ENCODE data around the gene SCGB1C2. TPM values are rescaled to one million over a fixed set of nuclear protein-coding genes. Genes with fewer than 3 reads are reported as not detected.
"Not testable (repeated sequence)": the region's sequence is repeated elsewhere in the genome, so short reads cannot be mapped to it uniquely, and the experiment has no call there.

Gene SCGB1C2
- total RNA-seq, 2 donors from 2014 or later: not detected

DNA sequence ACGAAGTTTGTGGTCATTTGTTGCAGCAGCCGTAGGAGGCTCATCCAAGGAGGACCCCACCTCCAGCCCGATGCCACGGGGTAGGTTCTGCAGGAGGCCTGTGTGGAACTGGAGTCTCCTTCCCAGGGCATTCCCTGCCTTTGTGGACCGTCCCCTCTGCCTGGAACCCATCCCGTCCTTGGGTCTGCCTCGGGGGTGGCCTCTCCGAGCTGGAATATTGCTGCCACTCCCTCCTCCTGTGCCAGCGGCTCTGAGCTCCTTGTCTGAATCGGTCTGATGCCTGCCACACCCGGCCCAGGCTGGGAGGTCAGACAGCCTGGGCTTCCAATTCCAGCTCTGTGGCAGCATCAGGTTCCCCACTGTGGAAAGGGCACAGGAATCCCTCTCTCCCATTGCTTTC, 25.3 kb downstream of the SCGB1C2 start:
- no peak for DNase-seq (ENCODE audit: low spot score)
- intact Hi-C loops (cut with DNase I): no loop called here

DNA sequence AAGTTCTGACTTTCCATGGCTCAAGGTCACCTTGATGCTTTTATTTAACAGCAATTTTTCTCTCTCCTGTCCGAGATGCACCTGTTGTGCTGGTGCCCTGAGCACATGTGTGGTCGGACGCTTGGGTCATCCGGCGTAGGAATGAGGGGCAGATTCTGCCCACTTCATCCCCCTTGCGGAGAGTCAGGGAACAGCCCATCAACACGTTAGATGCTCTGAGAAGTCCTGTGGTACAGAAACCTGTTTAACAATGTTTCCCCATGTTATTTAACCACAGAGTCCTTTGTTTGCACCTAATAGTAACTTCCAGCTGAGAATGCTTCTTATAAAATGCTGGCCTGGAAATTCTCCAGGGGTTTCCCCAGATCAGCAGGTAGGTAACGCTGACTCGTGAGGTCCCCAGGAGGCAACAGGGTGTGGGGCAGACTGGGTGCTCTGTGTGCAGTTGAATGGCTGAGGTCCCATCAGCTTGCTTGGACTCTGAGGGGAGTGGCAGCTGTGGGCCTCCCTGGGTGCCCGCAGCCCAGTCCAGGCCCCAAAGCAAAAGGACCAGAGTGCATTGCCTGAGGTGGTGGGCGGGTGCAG, 26.2 kb downstream of the SCGB1C2 start:
- intact Hi-C loops (cut with DNase I): no loop called here
- no peak for DNase-seq (ENCODE audit: low spot score)

DNA sequence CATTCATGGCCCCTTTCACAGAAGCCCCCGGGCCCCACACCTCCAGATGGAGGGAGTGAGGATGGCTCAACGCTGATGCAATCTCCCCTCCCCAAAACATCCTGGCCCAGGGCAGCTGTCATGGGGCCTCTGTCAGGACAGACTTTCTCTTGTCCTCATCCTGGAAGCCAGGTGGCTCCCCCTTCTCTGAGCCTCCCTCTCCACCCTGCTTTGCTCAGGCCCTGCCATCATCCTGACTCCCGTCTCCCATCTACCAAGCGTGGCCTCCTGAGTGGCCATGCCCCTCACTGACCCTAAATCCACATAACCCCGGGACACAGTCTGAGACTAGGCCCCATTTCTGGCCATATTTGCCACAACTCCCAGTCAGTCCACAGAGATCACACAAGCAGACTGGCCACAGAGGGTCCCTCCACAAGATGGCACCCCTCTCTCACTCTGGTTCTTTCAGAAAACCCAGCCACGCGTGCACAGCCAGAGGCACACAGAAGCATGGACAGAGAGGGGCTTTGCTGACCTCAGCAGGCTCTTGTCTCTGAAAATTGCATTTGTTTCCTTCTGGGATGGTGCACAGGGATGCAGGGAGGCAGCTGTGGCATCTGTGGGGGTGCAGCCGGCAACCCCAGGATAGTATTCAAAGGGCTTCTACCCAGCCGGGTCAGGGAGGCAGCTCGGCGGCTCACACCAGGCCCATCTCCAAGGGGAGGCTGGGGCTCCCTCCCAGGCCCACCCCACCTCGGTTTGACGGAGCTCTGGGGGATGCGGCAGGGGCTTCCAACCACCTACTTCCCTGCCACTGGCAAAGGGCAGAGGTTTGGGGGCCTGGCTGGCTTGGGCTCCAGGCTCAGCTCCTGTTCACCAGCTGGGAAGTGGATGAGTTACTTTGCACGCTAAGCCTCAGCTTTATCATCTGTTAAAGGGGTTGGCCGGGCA, 27.2 kb downstream of the SCGB1C2 start:
- DNase-seq (ENCODE audit: low spot score): no peak
- intact Hi-C loops (cut with DNase I): no loop called here

DNA sequence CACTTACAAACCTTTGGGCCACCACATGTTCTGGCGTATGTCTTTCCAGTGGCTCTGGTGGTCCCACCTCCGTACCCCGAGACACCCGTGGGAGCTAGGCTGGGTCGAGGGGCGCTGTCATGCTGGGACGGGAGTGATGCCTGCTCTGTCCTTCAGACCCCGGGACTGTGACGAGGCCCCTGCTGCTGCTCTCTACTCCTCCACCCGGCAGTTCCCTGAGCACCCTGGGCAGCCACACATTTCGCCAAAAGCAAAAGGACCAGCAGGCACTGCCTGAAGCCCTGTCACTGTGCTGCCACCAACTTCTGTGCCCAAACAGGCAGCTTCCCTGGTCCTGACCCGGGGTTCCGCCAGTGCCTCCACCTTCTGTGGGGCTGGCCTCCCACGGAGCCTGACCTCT, 28.6 kb downstream of the SCGB1C2 start:
- DNase-seq (ENCODE audit: low spot score): no peak
- intact Hi-C loops (cut with DNase I): no loop called here

DNA sequence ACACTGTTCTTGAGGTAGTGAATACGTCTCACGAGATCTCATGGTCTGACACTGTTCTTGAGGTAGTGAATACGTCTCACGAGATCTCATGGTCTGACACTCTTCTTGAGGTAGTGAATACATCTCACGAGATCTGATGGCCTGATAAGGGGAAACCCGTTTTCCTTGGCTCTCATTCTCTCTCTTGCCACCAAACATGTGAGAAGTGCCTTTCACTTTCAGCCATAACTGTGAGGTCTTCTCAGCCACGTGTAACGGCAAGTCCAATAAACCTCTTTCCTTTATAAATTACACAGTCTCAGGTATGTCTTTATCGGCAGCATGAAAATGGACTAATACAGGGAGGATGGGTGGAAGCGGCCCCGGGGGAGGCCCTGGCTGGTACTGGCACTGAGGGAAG, 31.2 kb downstream of the SCGB1C2 start:
- intact Hi-C loops (cut with DNase I); DNase-seq (ENCODE audit: low spot score): not testable (repeated sequence)

DNA sequence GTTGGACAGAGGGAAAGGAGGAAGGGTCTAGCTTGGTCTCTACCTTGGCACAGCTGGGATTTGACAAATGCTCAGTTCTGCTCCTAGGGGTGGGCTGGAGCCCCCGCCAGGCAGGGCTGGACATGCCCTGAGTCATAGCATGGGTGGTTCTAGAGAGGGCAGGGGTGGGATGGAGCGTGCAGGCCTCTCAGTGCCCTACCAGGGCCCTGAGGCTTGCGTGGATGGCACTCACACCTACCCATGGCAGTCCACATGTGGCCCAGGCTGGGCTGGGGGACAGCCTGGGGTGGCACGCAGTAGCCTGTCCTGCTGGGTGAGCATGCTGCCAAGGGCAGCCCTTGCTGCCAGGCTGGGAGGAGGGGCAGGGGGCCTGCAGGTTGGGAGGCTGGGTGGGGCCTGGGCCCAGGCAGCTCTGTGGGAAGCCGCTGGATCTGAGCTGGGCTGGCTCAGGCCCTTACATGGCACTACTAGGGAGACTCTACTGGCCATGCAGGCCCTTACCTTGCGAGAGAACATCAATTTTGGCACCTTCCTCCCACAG, 32.8 kb downstream of the SCGB1C2 start:
- DNase-seq (ENCODE audit: low spot score): no peak
- intact Hi-C loops (cut with DNase I): no loop called here

DNA sequence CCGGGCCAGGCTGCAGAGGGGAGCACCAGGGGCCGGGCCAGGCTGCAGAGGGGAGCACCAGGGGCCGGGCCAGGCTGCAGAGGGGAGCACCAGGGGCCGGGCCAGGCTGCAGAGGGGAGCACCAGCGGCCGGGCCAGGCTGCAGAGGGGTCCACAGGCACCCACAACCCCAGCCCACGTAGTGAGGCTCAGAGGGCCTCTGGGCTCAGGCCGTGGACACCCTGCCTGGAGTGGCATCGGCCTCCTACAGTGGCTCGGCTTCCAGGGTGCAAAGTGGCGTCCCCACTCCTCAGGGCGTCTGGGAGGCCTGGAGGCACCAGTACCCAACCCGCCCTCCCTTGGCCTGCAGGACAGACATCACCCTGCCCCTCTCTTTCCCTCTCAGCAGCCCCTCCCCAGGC, 34.5 kb downstream of the SCGB1C2 start:
- intact Hi-C loops (cut with DNase I): no loop called here
- no peak for DNase-seq (ENCODE audit: low spot score)

DNA sequence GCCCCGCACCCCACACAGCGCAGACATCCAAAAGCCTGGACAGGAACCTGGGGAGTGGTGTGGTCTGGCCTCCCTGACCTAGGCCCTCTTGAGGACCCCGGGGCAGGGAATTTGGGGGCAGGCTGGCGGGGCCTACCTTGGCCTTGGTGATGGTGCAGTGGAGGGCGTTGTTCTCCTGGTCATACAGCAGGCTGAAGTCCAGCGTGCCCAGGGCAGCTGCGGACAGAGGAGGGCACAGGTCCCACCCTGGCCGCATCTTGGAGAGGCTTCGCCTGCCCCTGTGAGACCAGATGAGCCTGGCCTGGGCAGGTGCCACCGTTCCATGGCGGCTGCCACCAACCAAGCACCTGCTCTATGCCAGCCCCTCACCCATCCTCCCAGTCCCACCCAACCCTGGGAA, 35.0 kb downstream of the SCGB1C2 start:
- intact Hi-C loops (cut with DNase I): no loop called here

DNA sequence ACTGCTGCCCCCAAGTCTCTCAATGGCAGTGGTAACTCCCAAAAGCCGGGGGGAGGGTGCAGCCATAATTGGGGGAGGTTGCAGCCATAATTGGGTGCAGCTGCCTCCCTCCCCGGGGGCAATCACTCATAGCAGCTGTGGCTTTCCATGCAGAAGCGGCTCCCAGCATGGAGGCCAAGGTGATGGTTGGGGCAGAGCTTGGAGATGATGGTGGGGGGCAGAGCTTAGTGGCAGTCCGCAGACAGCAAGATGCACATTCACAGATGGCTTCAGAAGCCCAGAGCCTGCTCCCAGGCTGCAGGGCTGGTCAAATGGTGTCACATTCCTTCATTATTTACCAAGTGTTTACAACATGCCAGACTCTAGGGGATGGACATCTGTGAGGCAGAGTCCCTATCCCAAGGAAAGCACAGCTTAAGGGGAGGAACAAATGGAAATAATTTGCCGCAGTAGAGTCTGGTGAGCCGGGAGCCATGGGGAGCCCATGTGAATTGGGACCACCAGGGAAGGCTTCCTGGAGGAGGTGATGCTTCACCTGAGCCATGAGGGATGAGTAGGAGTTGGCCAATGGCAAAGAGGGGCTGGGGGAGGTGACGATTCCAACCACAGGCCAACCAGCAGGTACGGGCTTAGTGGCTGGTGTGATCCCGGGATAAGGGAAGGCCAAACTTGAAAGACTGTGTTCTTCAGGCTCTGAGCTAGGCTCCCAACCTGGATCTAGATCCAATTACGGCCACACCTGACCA, 36.0 kb downstream of the SCGB1C2 start:
- intact Hi-C loops (cut with DNase I): no loop called here
- no peak for DNase-seq (ENCODE audit: low spot score)

More for the DNA sequence above, 35.0 kb downstream of the SCGB1C2 start:
- no peak for DNase-seq (ENCODE audit: low spot score)

DNA sequence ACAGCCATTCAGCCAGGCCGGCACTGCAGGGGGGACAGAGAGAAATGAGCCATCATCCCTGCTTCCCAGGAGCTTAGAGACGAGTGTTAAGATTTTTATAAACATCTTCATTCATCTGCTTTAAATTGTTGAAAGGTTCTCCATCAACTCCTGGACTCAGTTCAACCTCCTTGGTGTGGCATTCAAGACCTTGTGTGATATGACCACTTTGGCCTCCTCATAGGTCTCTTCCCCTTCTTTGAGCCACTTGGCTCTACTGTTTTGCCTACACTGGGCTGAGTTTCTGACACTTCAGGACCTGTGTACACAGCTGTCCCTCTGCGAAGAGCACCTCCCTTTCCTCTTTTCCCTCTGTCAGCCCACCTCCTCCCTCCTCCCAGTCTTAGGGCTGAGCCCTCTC, 39.8 kb downstream of the SCGB1C2 start:
- DNase-seq (ENCODE audit: low spot score): no peak
- intact Hi-C loops (cut with DNase I): no loop called here

DNA sequence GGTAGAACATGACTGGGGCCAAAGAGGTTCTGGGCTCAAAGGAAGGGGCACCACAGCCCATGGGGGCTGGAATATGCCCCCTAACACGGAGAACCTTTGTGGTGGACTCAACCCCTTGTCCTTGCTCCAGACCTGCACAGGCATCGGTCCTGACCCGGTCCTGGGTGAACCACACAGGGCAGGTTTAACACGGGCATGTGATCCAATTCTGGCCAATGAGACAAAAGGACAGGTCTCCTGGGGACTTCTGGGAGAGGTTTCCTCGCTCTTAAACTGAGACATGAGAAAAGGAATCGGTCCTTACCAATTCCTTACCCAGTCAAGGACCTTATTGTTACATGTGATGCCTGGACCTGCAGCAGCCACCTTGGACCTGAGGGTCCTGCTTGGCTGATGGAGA, 40.4 kb downstream of the SCGB1C2 start:
- intact Hi-C loops (cut with DNase I): loop anchor here in 1 of 2 donors (1.0 kb wide), 2 partner anchors 23 to 45 kb away; no protein-coding TSS in a partner anchor

DNA sequence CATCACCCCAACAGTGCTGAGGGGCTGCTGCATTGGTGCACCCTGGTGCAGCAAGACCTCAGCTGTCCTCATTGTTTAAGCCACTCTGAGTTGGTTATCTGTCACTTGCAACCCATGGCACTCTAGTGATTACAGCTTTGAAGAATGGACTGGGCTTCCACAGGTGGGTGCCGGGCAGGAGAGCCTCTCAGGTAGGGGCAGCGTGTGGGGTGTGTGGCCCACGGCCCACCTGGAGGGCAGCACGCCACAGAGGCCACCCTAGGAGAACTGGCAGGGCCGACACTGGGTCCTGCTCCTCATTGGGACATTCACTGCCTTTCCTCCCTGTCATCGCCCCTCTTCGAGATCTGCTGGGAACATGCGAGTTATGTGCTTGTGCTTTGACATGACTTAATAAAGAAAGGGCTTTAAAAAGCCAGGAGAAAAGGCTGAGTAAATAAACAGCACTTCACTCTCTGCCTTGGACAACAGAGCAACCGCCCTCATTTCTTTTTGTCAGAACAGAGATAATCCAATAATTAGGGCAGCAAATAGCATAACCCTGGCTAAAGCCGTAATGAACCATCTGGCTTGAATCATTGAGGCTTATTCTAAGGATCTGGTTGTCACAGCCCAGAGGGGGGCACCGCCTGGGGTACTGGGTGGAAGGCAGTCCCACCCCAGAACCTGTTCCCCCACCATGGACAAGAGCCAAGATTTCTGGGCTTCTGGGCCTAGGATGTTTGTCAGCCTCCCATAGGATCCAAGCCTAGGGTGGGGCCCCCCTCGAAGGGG, 41.1 kb downstream of the SCGB1C2 start:
- intact Hi-C loops (cut with DNase I): loop anchor here in 1 of 2 donors (1.0 kb wide), 2 partner anchors 22 to 44 kb away; no protein-coding TSS in a partner anchor
- no peak for DNase-seq (ENCODE audit: low spot score)

More for the DNA sequence above, 40.4 kb downstream of the SCGB1C2 start:
- DNase-seq (ENCODE audit: low spot score): no peak

DNA sequence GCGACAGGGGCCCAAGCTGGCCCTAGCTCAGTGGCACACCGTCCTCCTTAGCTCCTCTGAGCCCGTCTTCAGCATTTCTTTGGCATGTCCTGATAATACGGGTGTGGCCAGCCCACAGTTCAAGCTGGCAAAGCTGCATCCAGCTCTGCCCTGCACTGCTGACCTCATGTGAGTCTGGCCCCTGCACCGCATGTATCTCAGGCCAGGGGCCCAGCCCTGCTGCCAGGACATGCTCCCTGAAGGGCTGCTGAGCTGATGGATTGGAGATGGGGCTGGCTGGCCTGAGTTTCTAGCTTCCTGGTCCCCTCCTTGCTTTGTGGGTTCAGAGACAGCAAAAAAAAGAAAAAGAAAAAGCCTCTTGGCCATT, 41.7 kb downstream of the SCGB1C2 start:
- no peak for DNase-seq (ENCODE audit: low spot score)
- intact Hi-C loops (cut with DNase I): no loop called here

DNA sequence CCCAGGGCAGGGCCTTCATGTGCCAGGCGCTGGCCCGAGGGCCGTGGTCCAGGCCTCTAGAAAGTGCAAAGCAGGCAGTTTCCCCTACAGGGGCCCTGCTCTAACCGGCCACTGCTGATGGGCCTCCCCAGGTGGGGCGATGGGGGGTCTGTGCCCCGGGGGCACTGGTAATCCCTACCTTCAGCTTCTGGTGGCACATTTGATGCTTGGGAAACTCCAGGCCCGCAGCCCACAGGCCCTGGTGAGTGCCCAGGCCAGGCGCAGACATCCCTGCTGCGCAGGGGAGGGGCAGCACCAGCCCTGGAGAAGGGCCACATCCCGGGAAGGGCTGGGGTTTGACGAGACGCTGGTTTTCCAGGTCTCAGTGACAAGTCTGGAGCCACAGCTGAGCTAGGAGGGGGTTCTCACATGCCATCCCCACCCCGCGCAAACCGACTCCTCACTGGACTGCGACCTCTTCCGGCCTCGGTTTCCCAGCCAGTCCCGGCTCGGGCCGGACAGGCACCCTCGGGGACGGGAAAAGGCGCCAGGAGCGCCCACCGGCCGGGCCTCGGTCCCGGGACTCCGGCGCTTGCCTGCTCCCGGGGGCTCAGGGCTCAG, 42.5 kb downstream of the SCGB1C2 start:
- intact Hi-C loops (cut with DNase I): no loop called here
- no peak for DNase-seq (ENCODE audit: low spot score)

DNA sequence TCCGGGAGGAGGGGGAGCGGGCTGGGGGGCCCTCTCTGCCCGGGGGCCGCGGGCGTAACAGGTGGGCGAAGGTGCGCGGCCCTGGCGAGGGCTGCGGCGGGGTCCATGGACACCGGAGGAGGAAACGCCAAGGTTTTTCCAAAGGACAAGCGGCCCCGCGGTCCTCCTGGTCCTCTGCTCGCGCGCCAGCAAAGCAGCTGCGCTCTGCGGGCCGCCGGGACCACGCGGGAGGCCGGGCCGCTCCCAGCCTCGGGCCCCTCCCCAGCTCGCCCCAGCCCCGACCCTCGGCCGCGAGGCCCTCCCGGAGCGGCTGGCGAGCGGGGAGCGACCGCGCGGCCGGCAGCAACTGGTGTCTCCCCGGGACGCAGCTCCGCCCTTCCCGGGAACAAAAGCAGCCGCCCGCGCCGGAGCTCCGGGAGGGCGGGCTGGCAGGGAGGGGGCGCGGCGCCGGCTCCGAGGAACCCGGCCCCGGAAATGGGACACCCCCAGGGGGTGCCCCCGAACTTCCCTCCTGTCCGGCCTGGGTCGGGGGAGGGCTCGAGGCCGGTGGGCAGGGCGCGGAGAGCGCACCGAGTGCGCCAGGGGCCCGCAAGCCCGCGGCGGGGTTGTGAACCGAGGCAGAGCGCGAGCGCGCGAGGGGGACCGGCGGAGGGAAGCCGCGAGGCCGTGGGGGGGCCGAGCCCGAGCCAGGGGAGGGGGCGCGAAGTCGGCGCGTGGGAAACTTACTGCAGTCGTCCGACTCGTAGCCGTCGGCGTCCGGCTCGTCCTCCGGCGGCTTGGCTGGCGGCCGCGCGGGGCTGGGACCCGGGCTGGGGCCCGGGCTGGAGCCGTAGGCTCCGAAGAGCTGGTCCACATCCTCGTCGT, 43.2 kb downstream of the SCGB1C2 start:
- DNase-seq (ENCODE audit: low spot score): no peak
- intact Hi-C loops (cut with DNase I): no loop called here

DNA sequence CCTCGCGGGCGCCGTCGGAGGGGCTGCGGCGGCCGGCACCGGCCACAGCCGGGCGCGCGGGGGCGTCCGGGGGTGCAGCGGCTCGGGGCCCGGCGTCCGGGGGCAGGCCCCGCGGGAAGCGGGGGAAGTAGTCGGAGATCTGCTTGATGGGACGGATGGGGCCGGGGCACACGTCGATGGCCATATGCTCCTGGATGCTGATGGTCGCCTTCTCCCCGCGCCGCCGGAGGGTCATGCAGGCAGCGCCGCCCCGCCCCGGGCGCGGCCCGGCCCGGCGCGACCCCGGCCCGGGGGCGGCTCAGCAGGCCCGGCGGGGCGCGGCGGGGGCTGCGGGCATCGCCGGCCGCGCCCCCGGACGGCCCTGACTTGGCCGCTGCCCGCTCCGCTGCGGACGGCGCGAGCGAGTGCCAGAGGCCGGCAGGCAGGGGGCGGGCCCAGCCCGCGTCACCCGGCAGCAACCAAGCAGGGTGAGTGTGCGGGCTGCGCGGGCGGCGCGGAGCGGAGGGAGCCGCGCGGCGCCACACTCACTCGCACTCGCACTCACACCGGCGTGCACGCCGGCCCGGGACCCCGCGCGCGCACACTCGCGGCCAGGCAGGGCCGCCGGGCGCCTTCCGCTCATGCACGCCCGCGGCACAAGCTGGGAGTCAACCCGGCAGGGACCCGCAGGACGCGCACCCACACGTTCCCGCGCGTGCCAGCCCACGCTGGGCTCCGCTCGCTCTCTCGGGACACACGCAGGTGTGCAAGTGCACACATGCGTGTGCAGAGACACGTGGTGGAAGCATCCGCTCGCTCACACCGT, 44.1 kb downstream of the SCGB1C2 start, which contains the start of gene DOC2B:
TSS of gene DOC2B (minus strand) at position 406 of the 805 bp plus-strand sequence. CDS start at position 235, 171 bp downstream.
- DNase-seq (ENCODE audit: low spot score): no peak
- intact Hi-C loops (cut with DNase I): no loop called here
